ENCODE measurements around the gene LYPD4. TPM values are rescaled to one million over a fixed set of nuclear protein-coding genes. Genes with fewer than 3 reads are reported as not detected.

LYPD4 gene
- polyA plus RNA-seq, 2 of the 4 experiments (the other 2 are of a cell fraction) = not detected

DNA sequence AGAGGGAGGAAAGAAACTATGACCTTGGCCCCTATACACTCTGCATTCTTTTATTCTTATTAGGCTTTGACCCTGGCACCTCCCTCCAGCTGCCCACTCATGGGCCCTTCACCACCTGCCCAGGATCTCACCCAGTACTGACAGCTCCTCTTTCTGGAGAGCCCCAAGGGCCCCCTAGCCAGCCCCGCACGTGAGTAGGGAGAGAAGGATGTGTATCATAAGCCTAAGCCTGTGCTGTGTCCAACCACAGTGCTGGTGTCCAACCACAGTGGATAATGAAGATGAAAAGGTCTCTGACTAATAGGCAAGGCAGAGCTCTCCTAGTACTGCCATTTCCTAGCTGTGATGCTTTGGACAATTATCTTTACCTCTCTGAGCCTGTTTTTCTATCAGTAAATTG, 4.6 kb upstream of the LYPD4 start:
- ATAC-seq = no peak
- POLR2A ChIA-PET = interaction anchor here (1.6 to 3.5 kb wide), 2 partner anchors 11 to 14 kb away, joined by 3 to 17 read pairs; partner anchors contain the start of gene RPS19
- no peak for FAIRE-seq
- TF ChIP-seq ZSCAN20 (CRISPR knock-in tag; IDR thresholded peaks at IDR 0.05) (no peak), KDM1A (IDR thresholded peaks at IDR 0.05; ENCODE audit: low read depth) (no peak), SMC3 (IDR thresholded peaks at IDR 0.05) (no peak), TFCP2L1 (CRISPR knock-in tag; IDR thresholded peaks at IDR 0.05) (no peak), CBX2 (IDR thresholded peaks at IDR 0.05; ENCODE audit: borderline replicate concordance, low read depth) (no peak), HEYL (CRISPR knock-in tag; IDR thresholded peaks at IDR 0.05) (no peak), POLR2AphosphoS2 (conservative IDR thresholded peaks at IDR 0.05; ENCODE audit: low read length) (no peak), ZNF302 (CRISPR knock-in tag; IDR thresholded peaks at IDR 0.05) (no peak), FOXS1 (CRISPR knock-in tag; IDR thresholded peaks at IDR 0.05) (no peak), EHF (CRISPR knock-in tag; IDR thresholded peaks at IDR 0.05) (no peak)
- TF ChIP-seq, protein P1, sequence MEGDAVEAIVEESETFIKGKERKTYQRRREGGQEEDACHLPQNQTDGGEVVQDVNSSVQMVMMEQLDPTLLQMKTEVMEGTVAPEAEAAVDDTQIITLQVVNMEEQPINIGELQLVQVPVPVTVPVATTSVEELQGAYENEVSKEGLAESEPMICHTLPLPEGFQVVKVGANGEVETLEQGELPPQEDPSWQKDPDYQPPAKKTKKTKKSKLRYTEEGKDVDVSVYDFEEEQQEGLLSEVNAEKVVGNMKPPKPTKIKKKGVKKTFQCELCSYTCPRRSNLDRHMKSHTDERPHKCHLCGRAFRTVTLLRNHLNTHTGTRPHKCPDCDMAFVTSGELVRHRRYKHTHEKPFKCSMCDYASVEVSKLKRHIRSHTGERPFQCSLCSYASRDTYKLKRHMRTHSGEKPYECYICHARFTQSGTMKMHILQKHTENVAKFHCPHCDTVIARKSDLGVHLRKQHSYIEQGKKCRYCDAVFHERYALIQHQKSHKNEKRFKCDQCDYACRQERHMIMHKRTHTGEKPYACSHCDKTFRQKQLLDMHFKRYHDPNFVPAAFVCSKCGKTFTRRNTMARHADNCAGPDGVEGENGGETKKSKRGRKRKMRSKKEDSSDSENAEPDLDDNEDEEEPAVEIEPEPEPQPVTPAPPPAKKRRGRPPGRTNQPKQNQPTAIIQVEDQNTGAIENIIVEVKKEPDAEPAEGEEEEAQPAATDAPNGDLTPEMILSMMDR (IDR thresholded peaks at IDR 0.05) = no peak
- TF ChIP-seq, protein P2, sequence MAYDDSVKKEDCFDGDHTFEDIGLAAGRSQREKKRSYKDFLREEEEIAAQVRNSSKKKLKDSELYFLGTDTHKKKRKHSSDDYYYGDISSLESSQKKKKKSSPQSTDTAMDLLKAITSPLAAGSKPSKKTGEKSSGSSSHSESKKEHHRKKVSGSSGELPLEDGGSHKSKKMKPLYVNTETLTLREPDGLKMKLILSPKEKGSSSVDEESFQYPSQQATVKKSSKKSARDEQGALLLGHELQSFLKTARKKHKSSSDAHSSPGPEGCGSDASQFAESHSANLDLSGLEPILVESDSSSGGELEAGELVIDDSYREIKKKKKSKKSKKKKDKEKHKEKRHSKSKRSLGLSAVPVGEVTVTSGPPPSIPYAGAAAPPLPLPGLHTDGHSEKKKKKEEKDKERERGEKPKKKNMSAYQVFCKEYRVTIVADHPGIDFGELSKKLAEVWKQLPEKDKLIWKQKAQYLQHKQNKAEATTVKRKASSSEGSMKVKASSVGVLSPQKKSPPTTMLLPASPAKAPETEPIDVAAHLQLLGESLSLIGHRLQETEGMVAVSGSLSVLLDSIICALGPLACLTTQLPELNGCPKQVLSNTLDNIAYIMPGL (CRISPR knock-in tag; IDR thresholded peaks at IDR 0.05; ENCODE audit: borderline replicate concordance) = no peak
- no peak for DNase-seq (ENCODE audit: low read depth in 1 of 2, low spot score in 1 of 2)
- H3K4me1 ChIP-seq = no peaks in the 10 kb centered on the region
- no peak overlapping the region for H3K4me3 ChIP-seq
- no peak overlapping the region for H3K27ac ChIP-seq
- 54% methylated on average over 2 of the region's 2 CpGs for WGBS (ENCODE audit: missing lambda C conversion rate)
- H3K9me3 ChIP-seq = no peaks in the 10 kb centered on the region
- CTCF ChIA-PET = interaction anchor here (0.6 to 16.4 kb wide), 9 partner anchors 10 to 401 kb away, joined by 3 to 243 read pairs (median 8); partner anchors contain the start of gene RPS19
- H3K4me2 ChIP-seq = no peak overlapping the region

DNA sequence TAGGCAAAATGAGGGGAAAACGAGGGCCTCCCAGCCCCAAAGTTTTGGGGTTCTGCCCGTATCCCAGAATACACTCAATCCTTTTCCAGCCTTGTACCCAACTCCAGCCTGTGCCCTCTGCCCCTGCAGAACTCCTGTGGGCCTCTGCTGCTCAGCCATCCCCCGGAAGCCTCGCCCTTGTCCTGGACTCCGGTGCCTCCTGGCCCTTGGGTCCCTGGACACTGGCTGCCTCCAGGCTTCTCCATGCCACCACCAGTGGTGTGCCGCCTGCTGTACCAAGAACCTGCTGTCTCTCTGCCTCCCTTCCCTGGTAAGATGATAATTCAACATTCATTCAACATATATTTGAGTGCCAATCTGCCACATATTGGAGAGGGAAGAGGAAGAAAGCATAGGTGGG, 4.2 kb upstream of the LYPD4 start:
- DNase-seq (ENCODE audit: low read depth in 1 of 2, low spot score in 1 of 2) (no peak), FAIRE-seq (no peak), ATAC-seq (no peak)
- H3K27ac ChIP-seq = no peak overlapping the region
- WGBS (ENCODE audit: missing lambda C conversion rate) = 55% methylated on average over 6 of the region's 6 CpGs
- CTCF ChIA-PET = interaction anchor here (0.8 to 16.4 kb wide), 10 partner anchors 10 to 400 kb away, joined by 3 to 243 read pairs (median 8); partner anchors contain the start of gene RPS19
- H3K4me3 ChIP-seq = no peak overlapping the region
- H3K4me1 ChIP-seq = no peaks in the 10 kb centered on the region
- no peak overlapping the region for H3K4me2 ChIP-seq
- H3K9me3 ChIP-seq = no peaks in the 10 kb centered on the region
- POLR2A ChIA-PET = interaction anchor here (1.6 to 3.5 kb wide), 2 partner anchors 11 to 14 kb away, joined by 3 to 17 read pairs; partner anchors contain the start of gene RPS19
- TF ChIP-seq POLR2A (IDR thresholded peaks at IDR 0.05; ENCODE audit: low read length) (no peak), CEBPB (IDR thresholded peaks at IDR 0.05) (no peak), SMC3 (IDR thresholded peaks at IDR 0.05) (no peak), EP300 (IDR thresholded peaks at IDR 0.05) (no peak), ZC3H11A (IDR thresholded peaks at IDR 0.05) (no peak), RAD21 (conservative IDR thresholded peaks at IDR 0.05 in 1 of 2, IDR thresholded peaks at IDR 0.05 in 1 of 2) (no peak), SREBF2 (IDR thresholded peaks at IDR 0.05) (no peak), HOXB13 (CRISPR knock-in tag; IDR thresholded peaks at IDR 0.05; ENCODE audit: low read depth) (no peak), JUNB (IDR thresholded peaks at IDR 0.05) (no peak), KDM1A (IDR thresholded peaks at IDR 0.05; ENCODE audit: low read depth) (no peak), ESRRA (IDR thresholded peaks at IDR 0.05; ENCODE audit: borderline replicate concordance, low read length) (no peak), GATA3 (IDR thresholded peaks at IDR 0.05; ENCODE audit: borderline replicate concordance) (no peak)
- TF ChIP-seq, protein P3, sequence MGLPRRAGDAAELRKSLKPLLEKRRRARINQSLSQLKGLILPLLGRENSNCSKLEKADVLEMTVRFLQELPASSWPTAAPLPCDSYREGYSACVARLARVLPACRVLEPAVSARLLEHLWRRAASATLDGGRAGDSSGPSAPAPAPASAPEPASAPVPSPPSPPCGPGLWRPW (IDR thresholded peaks at IDR 0.05) = no peak
- TF ChIP-seq, protein P4, sequence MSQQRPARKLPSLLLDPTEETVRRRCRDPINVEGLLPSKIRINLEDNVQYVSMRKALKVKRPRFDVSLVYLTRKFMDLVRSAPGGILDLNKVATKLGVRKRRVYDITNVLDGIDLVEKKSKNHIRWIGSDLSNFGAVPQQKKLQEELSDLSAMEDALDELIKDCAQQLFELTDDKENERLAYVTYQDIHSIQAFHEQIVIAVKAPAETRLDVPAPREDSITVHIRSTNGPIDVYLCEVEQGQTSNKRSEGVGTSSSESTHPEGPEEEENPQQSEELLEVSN (IDR thresholded peaks at IDR 0.05; ENCODE audit: borderline replicate concordance, low read depth) = no peak
- TF ChIP-seq, protein P2 (CRISPR knock-in tag; IDR thresholded peaks at IDR 0.05; ENCODE audit: borderline replicate concordance) = no peak
- TF ChIP-seq, protein P1 (IDR thresholded peaks at IDR 0.05) = no peak
- TF ChIP-seq, protein P5, sequence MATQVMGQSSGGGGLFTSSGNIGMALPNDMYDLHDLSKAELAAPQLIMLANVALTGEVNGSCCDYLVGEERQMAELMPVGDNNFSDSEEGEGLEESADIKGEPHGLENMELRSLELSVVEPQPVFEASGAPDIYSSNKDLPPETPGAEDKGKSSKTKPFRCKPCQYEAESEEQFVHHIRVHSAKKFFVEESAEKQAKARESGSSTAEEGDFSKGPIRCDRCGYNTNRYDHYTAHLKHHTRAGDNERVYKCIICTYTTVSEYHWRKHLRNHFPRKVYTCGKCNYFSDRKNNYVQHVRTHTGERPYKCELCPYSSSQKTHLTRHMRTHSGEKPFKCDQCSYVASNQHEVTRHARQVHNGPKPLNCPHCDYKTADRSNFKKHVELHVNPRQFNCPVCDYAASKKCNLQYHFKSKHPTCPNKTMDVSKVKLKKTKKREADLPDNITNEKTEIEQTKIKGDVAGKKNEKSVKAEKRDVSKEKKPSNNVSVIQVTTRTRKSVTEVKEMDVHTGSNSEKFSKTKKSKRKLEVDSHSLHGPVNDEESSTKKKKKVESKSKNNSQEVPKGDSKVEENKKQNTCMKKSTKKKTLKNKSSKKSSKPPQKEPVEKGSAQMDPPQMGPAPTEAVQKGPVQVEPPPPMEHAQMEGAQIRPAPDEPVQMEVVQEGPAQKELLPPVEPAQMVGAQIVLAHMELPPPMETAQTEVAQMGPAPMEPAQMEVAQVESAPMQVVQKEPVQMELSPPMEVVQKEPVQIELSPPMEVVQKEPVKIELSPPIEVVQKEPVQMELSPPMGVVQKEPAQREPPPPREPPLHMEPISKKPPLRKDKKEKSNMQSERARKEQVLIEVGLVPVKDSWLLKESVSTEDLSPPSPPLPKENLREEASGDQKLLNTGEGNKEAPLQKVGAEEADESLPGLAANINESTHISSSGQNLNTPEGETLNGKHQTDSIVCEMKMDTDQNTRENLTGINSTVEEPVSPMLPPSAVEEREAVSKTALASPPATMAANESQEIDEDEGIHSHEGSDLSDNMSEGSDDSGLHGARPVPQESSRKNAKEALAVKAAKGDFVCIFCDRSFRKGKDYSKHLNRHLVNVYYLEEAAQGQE (IDR thresholded peaks at IDR 0.05) = no peak
